ENCODE measurements around the gene AZGP1.
A peak's percentile ranks its signal among the peaks of the same experiment; 100 is the strongest.
"Not testable (repeated sequence)": the region's sequence is repeated elsewhere in the genome, so short reads cannot be mapped to it uniquely, and the experiment has no call there.

Gene AZGP1

GRCh38 chr7:99955247-99955646 lies 20.6 kb downstream of the AZGP1 start:
- Histone ChIP-seq H3K36me3 (ENCODE audit: insufficient read depth, low read length) (no peaks in the 10 kb centered on the region), H3K9ac (ENCODE audit: low read depth, low read length) (no peak overlapping the region), H3K4me3 (ENCODE audit: low read depth in 1 of 2, low read length in 2 of 2) (no peak overlapping the region), H3K27me3 (ENCODE audit: insufficient read depth, low read length, poor library complexity) (peaks cover 29% of the 10 kb centered on the region), H2AFZ (ENCODE audit: low read depth, low read length) (no peak overlapping the region), H3K79me2 (ENCODE audit: insufficient read depth, low read length) (no peaks in the 10 kb centered on the region), H3K4me2 (ENCODE audit: insufficient read depth, low read length) (no peak overlapping the region), H3K27ac (ENCODE audit: low read length) (no peak overlapping the region), H4K20me1 (ENCODE audit: insufficient read depth, low read length) (no peaks in the 10 kb centered on the region), H3K4me1 (ENCODE audit: insufficient read depth, low read length) (0 out of 2 replicates have a peak, but pooled peaks cover 4% of the 10 kb centered on the region), H3K9me3 (ENCODE audit: insufficient read depth, low read length, severe bottlenecking) (no peaks in the 10 kb centered on the region)
- no peak for ATAC-seq (ENCODE audit: insufficient read depth, low read depth)
- no peak for TF ChIP-seq CTCF (IDR thresholded peaks at IDR 0.05; ENCODE audit: borderline replicate concordance, extremely low read depth, low read length, poor library complexity, severe bottlenecking)
- TF ChIP-seq EZH2 (IDR thresholded peaks at IDR 0.05; ENCODE audit: borderline replicate concordance, low read depth, low read length, severe bottlenecking), result no peak
- no peak for DNase-seq

DNA sequence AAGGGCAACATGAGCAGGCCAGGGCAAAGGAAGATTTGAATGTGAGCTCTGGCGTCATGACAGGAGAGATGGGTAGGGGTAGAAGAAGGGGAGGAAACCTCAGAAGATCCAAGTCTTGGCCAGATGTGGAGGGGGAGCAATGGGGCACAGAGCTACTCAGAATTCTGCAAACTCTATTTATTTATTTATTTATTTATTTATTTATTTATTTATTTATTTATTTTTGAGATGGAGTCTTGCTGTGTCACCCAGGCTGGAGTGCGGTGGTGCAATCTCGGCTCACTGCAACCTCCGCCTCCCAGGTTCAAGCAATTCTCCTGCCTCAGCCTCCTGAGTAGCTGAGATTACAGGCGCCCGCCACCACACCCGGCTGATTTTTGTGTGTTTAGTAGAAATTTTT lies 21.2 kb downstream of the AZGP1 start:
- not testable (repeated sequence) for H4K20me1 ChIP-seq (ENCODE audit: insufficient read depth, low read length); H3K27ac ChIP-seq (ENCODE audit: low read length); H3K9ac ChIP-seq (ENCODE audit: low read depth, low read length); H2AFZ ChIP-seq (ENCODE audit: low read depth, low read length); H3K4me3 ChIP-seq (ENCODE audit: low read depth in 1 of 2, low read length in 2 of 2); ATAC-seq (ENCODE audit: insufficient read depth, low read depth); DNase-seq; H3K4me2 ChIP-seq (ENCODE audit: insufficient read depth, low read length); H3K79me2 ChIP-seq (ENCODE audit: insufficient read depth, low read length); H3K9me3 ChIP-seq (ENCODE audit: insufficient read depth, low read length, severe bottlenecking); H3K4me1 ChIP-seq (ENCODE audit: insufficient read depth, low read length); H3K36me3 ChIP-seq (ENCODE audit: insufficient read depth, low read length)
- H3K27me3 ChIP-seq (ENCODE audit: insufficient read depth, low read length, poor library complexity), result peaks cover 26% of the 10 kb centered on the region

GRCh38 chr7:99953649-99954048 lies 22.2 kb downstream of the AZGP1 start:
- TF ChIP-seq EZH2 (IDR thresholded peaks at IDR 0.05; ENCODE audit: borderline replicate concordance, low read depth, low read length, severe bottlenecking), result no peak
- no peak for TF ChIP-seq CTCF (IDR thresholded peaks at IDR 0.05; ENCODE audit: borderline replicate concordance, extremely low read depth, low read length, poor library complexity, severe bottlenecking)
- Histone ChIP-seq H4K20me1 (ENCODE audit: insufficient read depth, low read length) (no peaks in the 10 kb centered on the region), H3K27ac (ENCODE audit: low read length) (no peak overlapping the region), H3K4me3 (ENCODE audit: low read depth in 1 of 2, low read length in 2 of 2) (no peak overlapping the region), H3K9ac (ENCODE audit: low read depth, low read length) (no peak overlapping the region), H3K4me1 (ENCODE audit: insufficient read depth, low read length) (0 out of 2 replicates have a peak, but pooled peaks cover 4% of the 10 kb centered on the region), H3K9me3 (ENCODE audit: insufficient read depth, low read length, severe bottlenecking) (no peaks in the 10 kb centered on the region), H3K27me3 (ENCODE audit: insufficient read depth, low read length, poor library complexity) (peaks cover 18% of the 10 kb centered on the region), H2AFZ (ENCODE audit: low read depth, low read length) (no peak overlapping the region), H3K36me3 (ENCODE audit: insufficient read depth, low read length) (no peaks in the 10 kb centered on the region), H3K4me2 (ENCODE audit: insufficient read depth, low read length) (no peak overlapping the region), H3K79me2 (ENCODE audit: insufficient read depth, low read length) (no peaks in the 10 kb centered on the region)
- ATAC-seq (ENCODE audit: insufficient read depth, low read depth), result peak; percentile 59; the same call in 1 of the 3 replicates
- peak; percentile 14 for DNase-seq

- H3K9ac ChIP-seq (ENCODE audit: low read depth, low read length); H3K36me3 ChIP-seq (ENCODE audit: insufficient read depth, low read length); ATAC-seq (ENCODE audit: insufficient read depth, low read depth); H2AFZ ChIP-seq (ENCODE audit: low read depth, low read length); H3K79me2 ChIP-seq (ENCODE audit: insufficient read depth, low read length); DNase-seq; H3K27ac ChIP-seq (ENCODE audit: low read length); H3K4me2 ChIP-seq (ENCODE audit: insufficient read depth, low read length); H3K9me3 ChIP-seq (ENCODE audit: insufficient read depth, low read length, severe bottlenecking); H3K4me1 ChIP-seq (ENCODE audit: insufficient read depth, low read length); H3K4me3 ChIP-seq (ENCODE audit: low read depth in 1 of 2, low read length in 2 of 2); H4K20me1 ChIP-seq (ENCODE audit: insufficient read depth, low read length): not testable (repeated sequence)
- H3K27me3 ChIP-seq (ENCODE audit: insufficient read depth, low read length, poor library complexity), result peaks cover 12% of the 10 kb centered on the region
Observed at GRCh38 chr7:99952649-99953048, 23.2 kb downstream of the AZGP1 start.

DNA sequence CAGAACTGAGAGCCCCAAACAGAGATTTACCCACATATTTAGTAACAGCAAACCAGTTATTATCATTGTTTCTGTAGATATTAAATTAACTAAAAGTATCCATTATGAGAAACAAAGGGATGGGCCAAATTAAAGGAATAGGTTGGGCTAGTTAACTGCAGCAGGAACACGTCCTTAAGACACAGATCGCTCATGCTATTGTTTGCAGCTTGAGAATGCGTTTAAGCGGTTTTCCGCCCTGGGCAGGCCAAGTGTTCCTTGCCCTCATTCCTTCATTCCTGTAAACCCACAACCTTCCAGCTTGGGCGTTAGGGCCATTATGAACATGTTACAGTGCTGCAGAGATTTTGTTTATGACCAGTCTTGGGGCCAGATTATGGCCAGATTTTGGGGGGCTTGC lies 25.0 kb downstream of the AZGP1 start:
- not testable (repeated sequence) for H3K27me3 ChIP-seq (ENCODE audit: insufficient read depth, low read length, poor library complexity); H3K79me2 ChIP-seq (ENCODE audit: insufficient read depth, low read length); H3K9ac ChIP-seq (ENCODE audit: low read depth, low read length); DNase-seq; ATAC-seq (ENCODE audit: insufficient read depth, low read depth); H3K36me3 ChIP-seq (ENCODE audit: insufficient read depth, low read length); H3K4me3 ChIP-seq (ENCODE audit: low read depth in 1 of 2, low read length in 2 of 2); H2AFZ ChIP-seq (ENCODE audit: low read depth, low read length); H3K4me2 ChIP-seq (ENCODE audit: insufficient read depth, low read length); H3K4me1 ChIP-seq (ENCODE audit: insufficient read depth, low read length); H3K27ac ChIP-seq (ENCODE audit: low read length); H4K20me1 ChIP-seq (ENCODE audit: insufficient read depth, low read length); H3K9me3 ChIP-seq (ENCODE audit: insufficient read depth, low read length, severe bottlenecking)

All from DND-41 (cell line).